22Rv1 (cell line): ENCODE data around the gene VMP1.

ENCODE experiments used
- CTCF ChIP-seq: fragments of 450-650 bp; IDR thresholded peaks from 2 replicates; pipeline ENCODE4 v1.5.1; 2017; ENCODE audit warnings: mild to moderate bottlenecking
- ZFX ChIP-seq: fragments of 450-650 bp; IDR thresholded peaks from 2 replicates; pipeline ENCODE4 v1.6.1; 2017; ENCODE audit warnings: antibody characterized with exemption, borderline replicate concordance

- TF ChIP-seq CTCF (no peak), ZFX (no peak)
Observed at GRCh38 chr17:59858932-59859331, 151.5 kb downstream of the VMP1 start.
